GM23338 (cell line): ENCODE data around the gene TIGAR. TPM values are rescaled to one million over a fixed set of nuclear protein-coding genes. Genes with fewer than 3 reads are reported as not detected.

ENCODE experiments used
- ATAC-seq: fragments of 200-7000 bp; cut with Tn5 transposase; 3 replicates; pipeline ENCODE4 v1.9.1; 2020
- DNase-seq: peaks from one replicate; pipeline ENCODE4 v3.0.0-alpha.2; 2015; ENCODE audit warnings: low spot score
- H2AFZ ChIP-seq: fragments of 200-600 bp; sonication (generic); 2 replicates; pipeline ENCODE4 v1.8.0; 2016; ENCODE audit warnings: antibody characterized with exemption, mild to moderate bottlenecking, moderate library complexity
- H3F3A ChIP-seq: fragments of 200-600 bp; sonication (generic); replicated peaks from 2 replicates; pipeline ENCODE4 v1.8.0; 2017; ENCODE audit warnings: antibody characterized with exemption, mixed run types, low read depth
- H3K27ac ChIP-seq: fragments of 200-600 bp; sonication (generic); 2 replicates; pipeline ENCODE4 v1.6.1; 2016; ENCODE audit warnings: low read depth
- H3K27me3 ChIP-seq: fragments of 200-600 bp; sonication (generic); 2 replicates; pipeline ENCODE4 v1.8.0; 2016; ENCODE audit warnings: mild to moderate bottlenecking, mixed run types, moderate library complexity; ENCODE audit not compliant: insufficient read depth
- H3K36me3 ChIP-seq: fragments of 200-600 bp; sonication (generic); 2 replicates; pipeline ENCODE4 v1.8.0; 2016; ENCODE audit warnings: mild to moderate bottlenecking; ENCODE audit not compliant: insufficient read depth
- H3K4me1 ChIP-seq: fragments of 200-600 bp; sonication (generic); 2 replicates; pipeline ENCODE4 v1.8.0; 2016; ENCODE audit warnings: mild to moderate bottlenecking, moderate library complexity; ENCODE audit not compliant: insufficient read depth
- H3K4me2 ChIP-seq: fragments of 200-600 bp; sonication (generic); 2 replicates; pipeline ENCODE4 v1.7.1; 2017; ENCODE audit warnings: mixed run types
- H3K4me3 ChIP-seq: fragments of 200-600 bp; sonication (generic); 2 replicates; pipeline ENCODE4 v1.6.1; 2016; ENCODE audit warnings: mixed run types
- H3K79me2 ChIP-seq: fragments of 200-600 bp; sonication (generic); replicated peaks from 2 replicates; pipeline ENCODE4 v1.8.0; 2017; ENCODE audit warnings: mild to moderate bottlenecking; ENCODE audit not compliant: insufficient read depth
- H3K9me2 ChIP-seq: fragments of 200-600 bp; sonication (generic); 2 replicates; pipeline ENCODE4 v1.8.0; 2017; ENCODE audit not compliant: insufficient read depth
- H4K20me1 ChIP-seq: fragments of 200-600 bp; sonication (generic); replicated peaks from 2 replicates; pipeline ENCODE4 v1.8.0; 2017; ENCODE audit warnings: mild to moderate bottlenecking; ENCODE audit not compliant: insufficient read depth
- H3K27ac Mint-ChIP-seq: 2 replicates; pipeline ENCODE4 v1.8.0; 2020; ENCODE audit warnings: inconsistent platforms, mild to moderate bottlenecking, moderate library complexity, mixed read lengths
- H3K27me3 Mint-ChIP-seq: 3 replicates; pipeline ENCODE4 v1.8.0; 2022; ENCODE audit warnings: low read depth, mild to moderate bottlenecking, moderate library complexity, mixed read lengths, inconsistent platforms; ENCODE audit not compliant: insufficient read depth, poor library complexity
- H3K36me3 Mint-ChIP-seq: 3 replicates; pipeline ENCODE4 v1.8.0; 2021; ENCODE audit warnings: low read depth, mild to moderate bottlenecking, inconsistent platforms, moderate library complexity, mixed read lengths
- H3K4me1 Mint-ChIP-seq: 3 replicates; pipeline ENCODE4 v1.8.0; 2020; ENCODE audit warnings: mild to moderate bottlenecking, inconsistent platforms, mixed read lengths
- H3K4me3 Mint-ChIP-seq: 3 replicates; pipeline ENCODE4 v1.8.0; 2021; ENCODE audit warnings: moderate library complexity, mild to moderate bottlenecking, inconsistent platforms, mixed read lengths
- H3K9me3 Mint-ChIP-seq: 3 replicates; pipeline ENCODE4 v1.8.0; 2020; ENCODE audit warnings: moderate library complexity, mild to moderate bottlenecking, inconsistent platforms, mixed read lengths
- CTCF ChIP-seq, 2 experiments: fragments of 200-600 bp in 1 of 2; sonication (generic) in 1 of 2; conservative IDR thresholded peaks; 2 replicates each; pipeline versions ENCODE4 v1.5.1 to v1.6.1; 2016 to 2017; ENCODE audit warnings: antibody characterized with exemption in 2 of 2, low read depth in 2 of 2, mild to moderate bottlenecking in 2 of 2, moderate library complexity in 1 of 2
- ETS1 ChIP-seq: IDR thresholded peaks from 2 replicates; pipeline ENCODE4 v1.6.1; 2016; ENCODE audit warnings: antibody characterized with exemption
- EZH2phosphoT487 ChIP-seq: fragments of 200-600 bp; sonication (generic); IDR thresholded peaks from one replicate; pipeline ENCODE4 v1.8.1; 2018; ENCODE audit warnings: antibody characterized with exemption; ENCODE audit not compliant: unreplicated experiment
- NANOG ChIP-seq: IDR thresholded peaks from 2 replicates; pipeline ENCODE4 v1.6.1; 2016; ENCODE audit warnings: antibody characterized with exemption, borderline replicate concordance
- POLR2AphosphoS5 ChIP-seq: IDR thresholded peaks from 2 replicates; pipeline ENCODE4 v1.6.1; 2016; ENCODE audit warnings: antibody characterized with exemption, low read depth
- REST ChIP-seq: IDR thresholded peaks from one replicate; pipeline ENCODE4 v1.6.1; 2018; ENCODE audit warnings: antibody characterized with exemption; ENCODE audit not compliant: unreplicated experiment
- ZNF114 ChIP-seq: fragments of 250-450 bp; sonication (Bioruptor Pico); IDR thresholded peaks from 2 replicates; pipeline ENCODE4 v1.5.0; 2020; ENCODE audit warnings: mild to moderate bottlenecking, moderate library complexity
- ZNF462 ChIP-seq: fragments of 250-450 bp; sonication (Bioruptor Pico); IDR thresholded peaks from 2 replicates; pipeline ENCODE4 v1.5.0; 2020; ENCODE audit warnings: mild to moderate bottlenecking, moderate library complexity
- polyA plus RNA-seq: library from polyadenylated mRNA; unstranded; fragments of >200 nt; fragmentation: Nextera tagmentation; extraction: Ambion mirVana; gene quantifications from 2 replicates; pipeline ENCODE4 v1.2.1, GENCODE V29; 2016
- total RNA-seq: library from RNA; depleted of rRNA; stranded (reverse); fragments of >200 nt; shearing (Covaris generic); gene quantifications from 2 replicates; pipeline ENCODE4 v1.2.3, GENCODE V29; 2014

TIGAR gene
- total and polyA plus RNA-seq, 2 experiments from 2014 or later: 10.4 to 13.3 TPM

- DNase-seq (no peak), ATAC-seq (no peak)
- Histone ChIP-seq H2AFZ (no peak overlapping the region), H3K36me3 (peaks cover 85% of the 10 kb centered on the region), H3K27ac (no peak overlapping the region), H3K4me1 (peaks cover 25% of the 10 kb centered on the region), H3F3A (peaks cover 45% of the 10 kb centered on the region), H3K4me3 (no peak overlapping the region), H3K9me2 (no peaks in the 10 kb centered on the region), H3K79me2 (peaks cover 95% of the 10 kb centered on the region), H3K27me3 (no peaks in the 10 kb centered on the region), H3K4me2 (no peak overlapping the region), H4K20me1 (peaks cover 64% of the 10 kb centered on the region)
- TF ChIP-seq ETS1 (no peak), REST (no peak), POLR2AphosphoS5 (no peak), ZNF114 (CRISPR knock-in tag) (no peak), ZNF462 (CRISPR knock-in tag) (no peak), NANOG (no peak), EZH2phosphoT487 (no peak), CTCF (conservative IDR thresholded peaks at IDR 0.05; ENCODE audit: low read depth in 2 of 2) (no peak)
- no peak overlapping the region for H3K4me3 Mint-ChIP-seq
- H3K9me3 Mint-ChIP-seq: no peaks in the 10 kb centered on the region; the same call in 1 of the 3 replicates
- H3K27ac Mint-ChIP-seq: no peak overlapping the region; the same call in 1 of the 2 replicates
- peaks cover 100% of the 10 kb centered on the region for H3K36me3 Mint-ChIP-seq
- peaks cover 72% of the 10 kb centered on the region for H3K4me1 Mint-ChIP-seq
- peaks cover 28% of the 10 kb centered on the region for H3K27me3 Mint-ChIP-seq
Measured at GRCh38 chr12:4281173-4281654, 39.8 kb upstream of the TIGAR start.
